ENCODE results near the gene SURF4. TPM values are rescaled to one million over a fixed set of nuclear protein-coding genes. Genes with fewer than 3 reads are reported as not detected.

The SURF4 gene
- total and polyA plus RNA-seq, 2 of the 13 experiments (the other 11 are each of a cell fraction or from before 2014, with no cell fraction given) = 220 to 265 TPM

DNA sequence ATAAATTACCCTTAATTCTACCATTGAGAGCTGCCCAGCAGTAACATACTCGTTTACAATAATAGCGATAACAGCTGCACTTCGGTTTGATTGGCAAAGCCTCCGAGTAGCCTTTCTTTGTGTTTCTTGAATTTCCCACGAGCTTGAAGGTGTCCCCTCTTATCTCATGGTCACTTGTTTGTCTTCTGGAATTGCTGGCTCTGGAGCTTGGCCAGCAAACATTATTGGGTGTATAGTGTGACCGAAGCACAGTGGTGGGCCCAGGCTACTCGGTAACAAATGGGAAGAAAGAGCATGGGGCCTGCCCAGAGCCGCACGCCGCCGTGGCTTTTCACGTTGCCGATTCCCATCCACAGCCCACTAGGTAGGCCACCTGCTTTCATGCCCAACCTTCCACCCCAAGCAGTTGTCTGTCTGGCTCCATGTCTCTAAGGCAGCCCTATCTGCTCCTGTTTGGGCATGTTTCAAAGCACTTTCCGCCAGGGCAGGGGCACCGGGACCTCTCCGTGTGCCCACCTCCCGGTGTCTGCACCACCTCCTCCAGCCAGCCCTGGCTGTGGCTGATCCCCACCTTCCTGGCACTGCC is 9.0 kb upstream of the SURF4 start (continued):
- TF ChIP-seq, protein P1, sequence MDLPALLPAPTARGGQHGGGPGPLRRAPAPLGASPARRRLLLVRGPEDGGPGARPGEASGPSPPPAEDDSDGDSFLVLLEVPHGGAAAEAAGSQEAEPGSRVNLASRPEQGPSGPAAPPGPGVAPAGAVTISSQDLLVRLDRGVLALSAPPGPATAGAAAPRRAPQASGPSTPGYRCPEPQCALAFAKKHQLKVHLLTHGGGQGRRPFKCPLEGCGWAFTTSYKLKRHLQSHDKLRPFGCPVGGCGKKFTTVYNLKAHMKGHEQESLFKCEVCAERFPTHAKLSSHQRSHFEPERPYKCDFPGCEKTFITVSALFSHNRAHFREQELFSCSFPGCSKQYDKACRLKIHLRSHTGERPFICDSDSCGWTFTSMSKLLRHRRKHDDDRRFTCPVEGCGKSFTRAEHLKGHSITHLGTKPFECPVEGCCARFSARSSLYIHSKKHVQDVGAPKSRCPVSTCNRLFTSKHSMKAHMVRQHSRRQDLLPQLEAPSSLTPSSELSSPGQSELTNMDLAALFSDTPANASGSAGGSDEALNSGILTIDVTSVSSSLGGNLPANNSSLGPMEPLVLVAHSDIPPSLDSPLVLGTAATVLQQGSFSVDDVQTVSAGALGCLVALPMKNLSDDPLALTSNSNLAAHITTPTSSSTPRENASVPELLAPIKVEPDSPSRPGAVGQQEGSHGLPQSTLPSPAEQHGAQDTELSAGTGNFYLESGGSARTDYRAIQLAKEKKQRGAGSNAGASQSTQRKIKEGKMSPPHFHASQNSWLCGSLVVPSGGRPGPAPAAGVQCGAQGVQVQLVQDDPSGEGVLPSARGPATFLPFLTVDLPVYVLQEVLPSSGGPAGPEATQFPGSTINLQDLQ (CRISPR knock-in tag; IDR thresholded peaks at IDR 0.05) = no peak
- no peak for TF ChIP-seq ATRX (CRISPR knock-in tag; IDR thresholded peaks at IDR 0.05; ENCODE audit: borderline replicate concordance)
- TF ChIP-seq ZNF274 (CRISPR knock-in tag; IDR thresholded peaks at IDR 0.05) = 0 out of 2 replicates have a peak, but pooled peaks have one; percentile 20
- no peak for TF ChIP-seq ZEB1 (IDR thresholded peaks at IDR 0.05; ENCODE audit: insufficient replicate concordance, low read depth)
- TF ChIP-seq, protein P2, sequence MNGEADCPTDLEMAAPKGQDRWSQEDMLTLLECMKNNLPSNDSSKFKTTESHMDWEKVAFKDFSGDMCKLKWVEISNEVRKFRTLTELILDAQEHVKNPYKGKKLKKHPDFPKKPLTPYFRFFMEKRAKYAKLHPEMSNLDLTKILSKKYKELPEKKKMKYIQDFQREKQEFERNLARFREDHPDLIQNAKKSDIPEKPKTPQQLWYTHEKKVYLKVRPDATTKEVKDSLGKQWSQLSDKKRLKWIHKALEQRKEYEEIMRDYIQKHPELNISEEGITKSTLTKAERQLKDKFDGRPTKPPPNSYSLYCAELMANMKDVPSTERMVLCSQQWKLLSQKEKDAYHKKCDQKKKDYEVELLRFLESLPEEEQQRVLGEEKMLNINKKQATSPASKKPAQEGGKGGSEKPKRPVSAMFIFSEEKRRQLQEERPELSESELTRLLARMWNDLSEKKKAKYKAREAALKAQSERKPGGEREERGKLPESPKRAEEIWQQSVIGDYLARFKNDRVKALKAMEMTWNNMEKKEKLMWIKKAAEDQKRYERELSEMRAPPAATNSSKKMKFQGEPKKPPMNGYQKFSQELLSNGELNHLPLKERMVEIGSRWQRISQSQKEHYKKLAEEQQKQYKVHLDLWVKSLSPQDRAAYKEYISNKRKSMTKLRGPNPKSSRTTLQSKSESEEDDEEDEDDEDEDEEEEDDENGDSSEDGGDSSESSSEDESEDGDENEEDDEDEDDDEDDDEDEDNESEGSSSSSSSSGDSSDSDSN (CRISPR knock-in tag; IDR thresholded peaks at IDR 0.05) = peak; percentile 46; the same call in 1 of the 2 replicates
- no peak for TF ChIP-seq LCORL (IDR thresholded peaks at IDR 0.05)
- TF ChIP-seq LCORL (CRISPR knock-in tag; IDR thresholded peaks at IDR 0.05) = peak; percentile 31; the same call in 1 of the 2 replicates
- TF ChIP-seq, protein P3, sequence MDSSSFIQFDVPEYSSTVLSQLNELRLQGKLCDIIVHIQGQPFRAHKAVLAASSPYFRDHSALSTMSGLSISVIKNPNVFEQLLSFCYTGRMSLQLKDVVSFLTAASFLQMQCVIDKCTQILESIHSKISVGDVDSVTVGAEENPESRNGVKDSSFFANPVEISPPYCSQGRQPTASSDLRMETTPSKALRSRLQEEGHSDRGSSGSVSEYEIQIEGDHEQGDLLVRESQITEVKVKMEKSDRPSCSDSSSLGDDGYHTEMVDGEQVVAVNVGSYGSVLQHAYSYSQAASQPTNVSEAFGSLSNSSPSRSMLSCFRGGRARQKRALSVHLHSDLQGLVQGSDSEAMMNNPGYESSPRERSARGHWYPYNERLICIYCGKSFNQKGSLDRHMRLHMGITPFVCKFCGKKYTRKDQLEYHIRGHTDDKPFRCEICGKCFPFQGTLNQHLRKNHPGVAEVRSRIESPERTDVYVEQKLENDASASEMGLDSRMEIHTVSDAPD (CRISPR knock-in tag; IDR thresholded peaks at IDR 0.05) = no peak
- TF ChIP-seq IRX3 (CRISPR knock-in tag; IDR thresholded peaks at IDR 0.05; ENCODE audit: borderline replicate concordance, low read depth) = no peak
- no peak for TF ChIP-seq ZNF564 (CRISPR knock-in tag; IDR thresholded peaks at IDR 0.05)
- TF ChIP-seq, protein P4, sequence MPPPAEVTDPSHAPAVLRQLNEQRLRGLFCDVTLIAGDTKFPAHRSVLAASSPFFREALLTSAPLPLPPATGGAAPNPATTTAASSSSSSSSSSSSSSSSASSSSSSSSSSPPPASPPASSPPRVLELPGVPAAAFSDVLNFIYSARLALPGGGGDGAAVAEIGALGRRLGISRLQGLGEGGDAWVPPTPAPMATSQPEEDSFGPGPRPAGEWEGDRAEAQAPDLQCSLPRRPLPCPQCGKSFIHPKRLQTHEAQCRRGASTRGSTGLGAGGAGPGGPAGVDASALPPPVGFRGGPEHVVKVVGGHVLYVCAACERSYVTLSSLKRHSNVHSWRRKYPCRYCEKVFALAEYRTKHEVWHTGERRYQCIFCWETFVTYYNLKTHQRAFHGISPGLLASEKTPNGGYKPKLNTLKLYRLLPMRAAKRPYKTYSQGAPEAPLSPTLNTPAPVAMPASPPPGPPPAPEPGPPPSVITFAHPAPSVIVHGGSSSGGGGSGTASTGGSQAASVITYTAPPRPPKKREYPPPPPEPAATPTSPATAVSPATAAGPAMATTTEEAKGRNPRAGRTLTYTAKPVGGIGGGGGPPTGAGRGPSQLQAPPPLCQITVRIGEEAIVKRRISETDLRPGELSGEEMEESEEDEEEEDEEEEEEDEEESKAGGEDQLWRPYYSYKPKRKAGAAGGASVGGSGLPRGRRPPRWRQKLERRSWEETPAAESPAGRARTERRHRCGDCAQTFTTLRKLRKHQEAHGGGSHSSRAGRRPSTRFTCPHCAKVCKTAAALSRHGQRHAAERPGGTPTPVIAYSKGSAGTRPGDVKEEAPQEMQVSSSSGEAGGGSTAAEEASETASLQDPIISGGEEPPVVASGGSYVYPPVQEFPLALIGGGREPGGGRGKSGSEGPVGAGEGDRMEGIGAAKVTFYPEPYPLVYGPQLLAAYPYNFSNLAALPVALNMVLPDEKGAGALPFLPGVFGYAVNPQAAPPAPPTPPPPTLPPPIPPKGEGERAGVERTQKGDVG (CRISPR knock-in tag; IDR thresholded peaks at IDR 0.05; ENCODE audit: borderline replicate concordance) = peak; percentile 64; the same call in 1 of the 2 replicates
- TF ChIP-seq, protein P5, sequence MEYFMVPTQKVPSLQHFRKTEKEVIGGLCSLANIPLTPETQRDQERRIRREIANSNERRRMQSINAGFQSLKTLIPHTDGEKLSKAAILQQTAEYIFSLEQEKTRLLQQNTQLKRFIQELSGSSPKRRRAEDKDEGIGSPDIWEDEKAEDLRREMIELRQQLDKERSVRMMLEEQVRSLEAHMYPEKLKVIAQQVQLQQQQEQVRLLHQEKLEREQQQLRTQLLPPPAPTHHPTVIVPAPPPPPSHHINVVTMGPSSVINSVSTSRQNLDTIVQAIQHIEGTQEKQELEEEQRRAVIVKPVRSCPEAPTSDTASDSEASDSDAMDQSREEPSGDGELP (IDR thresholded peaks at IDR 0.05; ENCODE audit: borderline replicate concordance, low read depth) = no peak
- TF ChIP-seq, protein P6, sequence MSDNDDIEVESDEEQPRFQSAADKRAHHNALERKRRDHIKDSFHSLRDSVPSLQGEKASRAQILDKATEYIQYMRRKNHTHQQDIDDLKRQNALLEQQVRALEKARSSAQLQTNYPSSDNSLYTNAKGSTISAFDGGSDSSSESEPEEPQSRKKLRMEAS (IDR thresholded peaks at IDR 0.05) = peak; percentile 44; the same call in 1 of the 2 replicates
- TF ChIP-seq ZFP62 (CRISPR knock-in tag; IDR thresholded peaks at IDR 0.05) = no peak
- TF ChIP-seq RNF2 (conservative IDR thresholded peaks at IDR 0.05; ENCODE audit: low read depth) = no peak
- no peak for TF ChIP-seq HOXA3 (CRISPR knock-in tag; IDR thresholded peaks at IDR 0.05)
- no peak for TF ChIP-seq ZNF775 (CRISPR knock-in tag; IDR thresholded peaks at IDR 0.05; ENCODE audit: borderline replicate concordance)
